GM12878 (cell line): Measurements from ENCODE around the gene ENTREP1. TPM values are rescaled to one million over a fixed set of nuclear protein-coding genes. Genes with fewer than 3 reads are reported as not detected.

Source experiments
- ATAC-seq: fragments of 200-7000 bp; cut with Tn5 transposase; 3 replicates; pipeline ENCODE4 v1.9.1; 2020; ENCODE audit warnings: mild to moderate bottlenecking, moderate library complexity
- BruUV-seq: library from RNA; stranded (reverse); fragments of 400-500 nt; replicated peaks from 2 replicates; lab custom pipeline; 2021; lab: Mats Ljungman, UMichigan
- CTCF ChIA-PET: fragments of 300-600 bp; sonication (Branson Sonifier 250); formaldehyde crosslinking; extraction: SDS; loops from one replicate; lab custom pipeline; 2021; ENCODE audit warnings: inconsistent platforms; lab: Yijun Ruan, JAX
- POLR2A ChIA-PET: fragments of 350-600 bp; formaldehyde crosslinking; extraction: SDS; loops from one replicate; lab custom pipeline; 2021; ENCODE audit warnings: inconsistent platforms; lab: Charles Lee
- RAD21 ChIA-PET: fragments of 300-600 bp; sonication (Branson Sonifier 250); formaldehyde crosslinking; loops from one replicate; lab custom pipeline; 2023; ENCODE audit warnings: antibody characterized with exemption; ENCODE audit not compliant: unreplicated experiment; lab: Charles Lee
- SMC1A ChIA-PET: fragments of 300-600 bp; sonication (Branson Sonifier 250); formaldehyde crosslinking; loops from one replicate; lab custom pipeline; 2023; ENCODE audit not compliant: unreplicated experiment, uncharacterized antibody; lab: Charles Lee
- DNase-seq: peaks from one replicate; pipeline ENCODE4 v3.0.0-alpha.2; 2011; ENCODE audit warnings: low read depth, low spot score
- FAIRE-seq: peaks from 3 replicates; lab custom pipeline; 2011; peaks lifted over from hg19 to GRCh38; lab: Jason Lieb, UNC
- H2AFZ ChIP-seq: 2 replicates; pipeline ENCODE4 v1.6.0; 2011; ENCODE audit warnings: low read depth, low read length, control low read depth; ENCODE audit not compliant: control insufficient read depth
- H3K27ac ChIP-seq: 2 replicates; pipeline ENCODE4 v1.5.1; 2011; ENCODE audit warnings: control low read depth; ENCODE audit not compliant: control insufficient read depth, insufficient read depth
- H3K27me3 ChIP-seq, 2 experiments: replicated peaks in 1 of 2; 2 replicates each; pipeline versions ENCODE4 v1.6.0 to v1.6.1; 2011; ENCODE audit warnings: low read length in 1 of 2; ENCODE audit not compliant: control insufficient read depth in 2 of 2, insufficient read depth in 2 of 2
- H3K36me3 ChIP-seq, 2 experiments: 2 replicates each; pipeline ENCODE4 v1.5.1; 2011; ENCODE audit warnings: low read length in 1 of 2; ENCODE audit not compliant: control insufficient read depth in 2 of 2, insufficient read depth in 2 of 2
- H3K4me1 ChIP-seq: 2 replicates; pipeline ENCODE4 v1.6.1; 2011; ENCODE audit warnings: mild to moderate bottlenecking, low read length, moderate library complexity, mixed read lengths; ENCODE audit not compliant: control insufficient read depth, insufficient read depth
- H3K4me2 ChIP-seq: 2 replicates; pipeline ENCODE4 v1.6.0; 2011; ENCODE audit warnings: control low read depth; ENCODE audit not compliant: control insufficient read depth, insufficient read depth
- H3K4me3 ChIP-seq: fragments of 200-600 bp; sonication (generic); 2 replicates; pipeline ENCODE4 v1.5.1; 2016
- H3K79me2 ChIP-seq: 2 replicates; pipeline ENCODE4 v1.6.0; 2011; ENCODE audit warnings: low read length; ENCODE audit not compliant: control insufficient read depth, insufficient read depth
- H3K9ac ChIP-seq: 2 replicates; pipeline ENCODE4 v1.8.0; 2011; ENCODE audit warnings: low read length, control low read depth, mixed read lengths; ENCODE audit not compliant: control insufficient read depth, insufficient read depth
- H3K9me3 ChIP-seq: replicated peaks from 3 replicates; pipeline ENCODE4 v1.5.1; 2011; ENCODE audit warnings: mild to moderate bottlenecking, low read length; ENCODE audit not compliant: control insufficient read depth, insufficient read depth
- H4K20me1 ChIP-seq: 2 replicates; pipeline ENCODE4 v1.6.0; 2011; ENCODE audit not compliant: control insufficient read depth, insufficient read depth
- BMI1 ChIP-seq: fragments of 450-650 bp; IDR thresholded peaks from 2 replicates; pipeline ENCODE4 v1.6.1; 2016; ENCODE audit warnings: mild to moderate bottlenecking, moderate library complexity, borderline replicate concordance
- CEBPB ChIP-seq, 2 experiments: fragments of 150-350 bp in 1 of 2; IDR thresholded peaks; 2 replicates each; pipeline ENCODE4 v1.6.1; 2012 to 2014; ENCODE audit warnings: low read depth in 2 of 2, low read length in 2 of 2, borderline replicate concordance in 1 of 2, inconsistent platforms in 1 of 2
- E2F4 ChIP-seq: IDR thresholded peaks from 2 replicates; pipeline ENCODE4 v1.6.1; 2012; ENCODE audit warnings: low read depth, low read length, improper control_type of control experiment
- EGR1 ChIP-seq, 2 experiments: IDR thresholded peaks; 1 replicate in 1 of 2; 2 replicates in 1 of 2; pipeline ENCODE4 v1.6.1; 2011 to 2012; ENCODE audit warnings: low read depth in 2 of 2, low read length in 2 of 2, borderline replicate concordance in 1 of 2, mild to moderate bottlenecking in 1 of 2, moderate library complexity in 1 of 2
- GABPA ChIP-seq: IDR thresholded peaks from 2 replicates; pipeline ENCODE4 v1.6.1; 2014; ENCODE audit warnings: antibody characterized with exemption, low read depth, mild to moderate bottlenecking, inconsistent platforms
- KAT2A ChIP-seq: conservative IDR thresholded peaks from 2 replicates; pipeline ENCODE4 v1.6.1; 2011; ENCODE audit warnings: low read depth, low read length; ENCODE audit not compliant: control insufficient read depth
- KLF5 ChIP-seq: fragments of 450-650 bp; IDR thresholded peaks from 2 replicates; pipeline ENCODE4 v1.6.1; 2014; ENCODE audit warnings: mild to moderate bottlenecking; ENCODE audit not compliant: partially characterized antibody
- LARP7 ChIP-seq: fragments of 450-650 bp; IDR thresholded peaks from 2 replicates; pipeline ENCODE4 v1.6.1; 2017; ENCODE audit warnings: mild to moderate bottlenecking
- NFYB ChIP-seq: IDR thresholded peaks from 2 replicates; pipeline ENCODE4 v1.6.1; 2011; ENCODE audit warnings: low read depth, mild to moderate bottlenecking, low read length, improper control_type of control experiment, moderate library complexity; ENCODE audit not compliant: insufficient read depth
- NR2C1 ChIP-seq: fragments of 450-650 bp; IDR thresholded peaks from 2 replicates; pipeline ENCODE4 v1.6.1; 2017; ENCODE audit warnings: antibody characterized with exemption, mild to moderate bottlenecking, moderate library complexity
- PAX5 ChIP-seq: IDR thresholded peaks from 2 replicates; pipeline ENCODE4 v1.6.1; 2011; ENCODE audit warnings: low read depth, low read length, borderline replicate concordance
- POU2F2 ChIP-seq: IDR thresholded peaks from 3 replicates; pipeline ENCODE4 v1.6.1; 2011; ENCODE audit warnings: low read depth, mild to moderate bottlenecking, low read length, borderline replicate concordance
- PRDM15 ChIP-seq: fragments of 450-650 bp; formaldehyde crosslinking; IDR thresholded peaks from 2 replicates; pipeline ENCODE4 v1.4.0; 2020; ENCODE audit warnings: mild to moderate bottlenecking, moderate library complexity
- SIX5 ChIP-seq: IDR thresholded peaks from 2 replicates; pipeline ENCODE4 v1.6.1; 2011; ENCODE audit warnings: mild to moderate bottlenecking, low read depth, low read length, moderate library complexity; ENCODE audit not compliant: severe bottlenecking
- SPI1 ChIP-seq: IDR thresholded peaks from 2 replicates; pipeline ENCODE4 v1.6.1; 2011; ENCODE audit warnings: low read depth, mild to moderate bottlenecking, low read length, moderate library complexity, borderline replicate concordance; ENCODE audit not compliant: insufficient read depth
- SREBF1 ChIP-seq: IDR thresholded peaks from 2 replicates; pipeline ENCODE4 v1.6.1; 2012; ENCODE audit warnings: mild to moderate bottlenecking, low read length
- SUZ12 ChIP-seq: fragments of 200-600 bp; sonication (generic); IDR thresholded peaks from one replicate; pipeline ENCODE4 v1.6.1; 2018; ENCODE audit warnings: antibody characterized with exemption, mild to moderate bottlenecking; ENCODE audit not compliant: unreplicated experiment
- TAF1 ChIP-seq: IDR thresholded peaks from 2 replicates; pipeline ENCODE4 v1.6.1; 2011; ENCODE audit warnings: mild to moderate bottlenecking, low read depth, low read length, borderline replicate concordance
- ZNF274 ChIP-seq: IDR thresholded peaks from one replicate; pipeline ENCODE4 v1.8.0; 2011; ENCODE audit not compliant: insufficient read length, insufficient read depth
- WGBS: methylation state at CpG from one replicate; pipeline ENCODE4 v1.1.6; 2016; ENCODE audit warnings: low lambda C conversion rate; ENCODE audit not compliant: insufficient replicate concordance, insufficient coverage; ENCODE audit errors: missing lambda C conversion rate; 5-methylcytosine and 5-hydroxymethylcytosine counted together
- in situ Hi-C: fragments of 300-500 bp; cut with MboI; formaldehyde crosslinking; loops from 9 replicates; pipeline ENCODE4 v1.14.3; 2018; ENCODE audit warnings: mixed read lengths
- intact Hi-C: fragments of 100-400 bp; cut with micrococcal nuclease; formaldehyde crosslinking; loops from one replicate; pipeline ENCODE4 v1.14.2; 2022; ENCODE audit not compliant: unreplicated experiment
- polyA plus RNA-seq, 11 experiments: library from polyadenylated mRNA; depleted of rRNA in 4 of 11; unstranded in 6 of 11; stranded (reverse) in 5 of 11; fragments of >200 nt; fragmentation: Nextera tagmentation in 4 of 11; fragmentation: Illumina TruSeq in 1 of 11; extraction: Ambion mirVana in 4 of 11; extraction: Trizol in 1 of 11; gene quantifications; 1 replicate in 1 of 11; 2 replicates in 10 of 11; pipeline versions ENCODE4 v1.2.1 to v1.2.3, GENCODE V29; 2011 to 2016; ENCODE audit warnings: inconsistent platforms in 2 of 11, missing spikeins in 2 of 11, low read depth in 1 of 11
- total RNA-seq, 4 experiments: library from RNA; depleted of rRNA in 3 of 4; stranded (reverse); fragments of >200 nt in 3 of 4; fragmentation: Illumina TruSeq in 1 of 4; extraction: Trizol in 1 of 4; gene quantifications; 2 replicates each; pipeline versions ENCODE4 v1.2.1 to v1.2.3, GENCODE V29; 2013 to 2021

The ENTREP1 gene
- total and polyA plus RNA-seq, 10 of the 15 experiments (the other 5 are each of a cell fraction or from before 2014, with no cell fraction given), result not detected

- FAIRE-seq, result no peak
Measured at GRCh38 chr9:69428017-69428785, 103.2 kb downstream of the ENTREP1 start.

More at GRCh38 chr9:69428017-69428785, 103.2 kb downstream of the ENTREP1 start:
- ChIA-PET POLR2A (no interaction called here), SMC1A (no interaction called here), RAD21 (no interaction called here), CTCF (no interaction called here)
- Histone ChIP-seq H4K20me1 (no peaks in the 10 kb centered on the region), H3K4me1 (no peaks in the 10 kb centered on the region), H2AFZ (no peak overlapping the region), H3K27ac (no peak overlapping the region), H3K4me3 (no peak overlapping the region), H3K9me3 (no peaks in the 10 kb centered on the region), H3K4me2 (no peak overlapping the region), H3K36me3 (no peaks in the 10 kb centered on the region), H3K79me2 (no peaks in the 10 kb centered on the region), H3K27me3 (peaks cover 0 to 3% of the 10 kb centered on the region in 2 experiments; a peak in 2 of 4 replicates), H3K9ac (no peak overlapping the region)
- WGBS, result 20% methylated on average over 15 of the region's 15 CpGs
- ATAC-seq (no peak), DNase-seq (no peak)
- TF ChIP-seq SPI1, result no peak
- TF ChIP-seq E2F4, result no peak
- no peak for TF ChIP-seq KAT2A
- no peak for TF ChIP-seq CEBPB (IDR thresholded peaks at IDR 0.05; ENCODE audit: borderline replicate concordance in 1 of 2, low read depth in 2 of 2, low read length in 2 of 2)
- no peak for TF ChIP-seq EGR1 (IDR thresholded peaks at IDR 0.05; ENCODE audit: borderline replicate concordance in 1 of 2, low read depth in 2 of 2, low read length in 2 of 2)
- TF ChIP-seq PRDM15 (CRISPR knock-in tag), result no peak
- no peak for TF ChIP-seq TAF1
- TF ChIP-seq POU2F2, result no peak
- no peak for TF ChIP-seq NFYB
- TF ChIP-seq KLF5, result no peak
- TF ChIP-seq NR2C1, result no peak
- TF ChIP-seq ZNF274, result no peak
- no peak for TF ChIP-seq SREBF1
- no peak for TF ChIP-seq BMI1
- TF ChIP-seq PAX5, result no peak
- TF ChIP-seq LARP7, result no peak
- TF ChIP-seq SUZ12, result no peak
- TF ChIP-seq GABPA, result no peak
- TF ChIP-seq SIX5, result no peak
- no TSS peak for BruUV-seq
- intact Hi-C loops, result no loop called here
- in situ Hi-C loops, result loop anchor here (10.0 kb wide), 2 partner anchors 447 to 497 kb away; no protein-coding TSS in a partner anchor
